Measurements from ENCODE around the gene ALDH1A1.

The ALDH1A1 gene

DNA sequence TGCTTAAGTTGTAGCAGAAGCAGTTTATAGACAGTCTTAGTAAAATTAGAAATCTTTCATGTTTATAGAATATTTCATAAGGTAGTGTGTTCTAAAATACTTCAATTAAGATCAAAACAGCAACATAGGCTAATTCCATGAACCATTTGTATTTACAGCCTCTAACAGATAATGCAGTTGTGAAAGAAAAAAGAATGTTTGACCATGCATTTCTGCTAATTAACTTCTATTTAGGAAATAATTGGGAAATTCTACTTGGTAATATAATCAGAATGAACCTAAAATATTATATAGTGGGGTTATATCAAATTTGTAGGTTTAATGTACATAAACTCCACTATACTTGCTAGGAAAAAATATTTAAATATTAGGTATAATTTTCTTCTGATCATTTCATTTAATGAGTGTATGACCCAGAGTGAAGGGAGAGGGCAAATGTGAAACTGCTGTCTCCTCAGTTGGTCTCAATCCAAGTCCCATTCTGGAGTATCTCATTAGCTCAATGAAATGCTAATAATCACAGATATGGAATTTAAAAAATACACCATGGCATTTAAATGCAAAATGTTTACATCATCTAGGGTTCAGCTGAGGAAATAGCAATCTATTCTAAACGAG lies 34.9 kb downstream of the ALDH1A1 start:
- DNase-seq (ENCODE audit: low read depth): no peak

DNA sequence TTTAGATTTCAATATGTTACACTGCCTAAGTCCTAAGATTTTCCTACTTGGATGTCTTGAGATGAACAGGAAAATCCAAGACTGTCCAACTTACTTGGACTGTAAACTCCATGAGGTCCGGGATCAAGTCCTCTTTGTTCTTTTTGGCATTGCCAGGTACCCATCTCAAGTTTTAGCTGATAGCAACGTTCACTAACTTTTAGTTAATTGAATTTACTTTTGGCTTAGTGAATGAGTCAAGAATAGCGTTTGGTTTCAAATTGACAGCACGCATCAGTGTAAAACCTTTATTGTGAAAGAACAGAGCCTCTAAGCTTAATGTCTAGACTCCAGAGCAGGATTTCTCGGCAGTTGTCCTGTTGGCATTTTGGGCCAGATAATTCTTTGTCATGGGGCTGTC lies 37.2 kb downstream of the ALDH1A1 start:
- no peak for DNase-seq (ENCODE audit: low read depth)

DNA sequence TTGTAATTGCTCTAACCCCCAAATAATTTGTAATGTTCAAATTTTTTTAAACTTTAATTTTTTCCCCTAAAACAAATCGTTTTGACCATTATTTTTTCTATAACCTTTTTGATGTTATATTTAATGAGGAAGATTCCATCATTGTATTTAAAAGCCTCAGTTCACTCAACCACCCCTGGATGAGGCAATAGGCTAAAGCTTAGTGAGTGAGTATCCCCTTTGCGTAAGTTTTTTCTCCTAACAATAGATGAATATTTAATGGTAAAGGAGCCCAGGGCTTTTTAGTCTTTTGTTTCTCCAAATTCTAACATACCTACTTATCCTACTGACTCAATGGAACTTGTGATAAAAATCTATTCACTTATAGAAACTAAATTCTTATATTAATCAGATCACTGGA lies 38.1 kb downstream of the ALDH1A1 start:
- DNase-seq (ENCODE audit: low read depth): no peak

DNA sequence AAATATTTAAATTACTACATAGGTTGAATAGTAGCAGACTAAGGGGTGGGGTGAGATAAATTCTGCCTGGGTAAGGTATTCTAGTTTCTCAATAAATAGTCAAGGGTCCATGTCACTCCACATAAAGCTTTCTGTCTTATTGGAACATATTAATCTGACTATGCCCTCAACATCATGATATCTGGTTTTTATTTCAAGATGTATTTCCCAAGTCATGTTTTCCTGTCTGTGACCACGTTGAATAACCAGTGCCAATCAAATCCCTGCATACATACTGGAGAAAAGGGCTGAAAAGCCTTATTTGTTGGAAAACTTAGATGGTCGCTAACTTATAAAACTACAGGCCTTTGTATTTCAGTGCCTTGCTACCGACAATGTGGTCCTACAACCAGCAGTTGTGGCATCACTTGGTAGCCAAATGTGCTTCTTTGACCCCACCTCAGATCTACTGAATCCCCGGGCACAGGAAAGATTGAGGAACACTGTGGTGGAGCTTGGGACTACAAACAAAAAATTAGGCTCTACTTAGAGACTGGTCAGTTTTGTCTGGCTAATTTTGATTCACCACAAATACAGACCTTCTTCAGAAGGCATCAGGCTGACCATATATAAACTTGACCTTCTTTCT lies 39.4 kb downstream of the ALDH1A1 start:
- no peak for DNase-seq (ENCODE audit: low read depth)

DNA sequence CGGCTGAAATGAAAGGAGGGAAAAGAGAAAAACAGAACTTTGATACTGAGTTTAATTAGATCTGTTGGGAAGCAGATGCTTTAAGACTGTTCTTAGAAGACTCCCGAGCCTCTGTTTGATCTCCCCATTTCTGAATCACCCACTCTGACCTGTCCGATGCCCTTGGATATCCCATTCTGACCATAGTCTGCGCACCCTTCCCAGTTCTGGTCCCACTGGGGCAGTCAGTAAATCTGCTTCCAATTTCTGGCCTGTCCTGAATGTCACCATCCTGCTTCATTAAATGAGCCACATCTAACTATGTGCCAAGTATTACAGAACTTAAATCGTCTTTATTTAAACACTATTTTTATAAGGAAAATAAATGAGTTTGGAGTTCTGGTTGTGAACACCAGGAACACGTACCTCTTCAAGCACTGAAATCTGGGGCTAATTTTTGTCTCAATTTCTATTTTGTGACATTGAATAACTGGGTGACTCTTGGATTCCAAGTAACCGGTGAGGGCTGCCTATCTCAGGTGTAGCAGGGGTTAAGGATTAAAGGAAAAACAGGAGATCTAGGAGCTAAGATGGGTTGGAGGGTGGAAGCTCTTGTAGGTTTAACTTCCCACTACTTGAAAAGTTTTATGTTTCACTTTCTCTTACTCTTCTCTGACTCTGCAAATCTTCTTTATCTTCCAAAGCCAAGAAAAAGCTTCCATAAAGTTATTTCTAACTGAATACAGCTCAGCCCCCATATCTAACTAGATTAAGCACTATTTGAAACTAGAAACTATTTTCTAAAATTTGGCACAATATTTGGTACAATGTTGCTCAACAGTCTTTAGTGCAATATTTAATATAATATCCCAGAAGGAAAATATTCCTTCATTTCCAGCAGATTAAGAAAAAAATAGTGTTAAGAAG lies 40.1 kb downstream of the ALDH1A1 start:
- DNase-seq (ENCODE audit: low read depth): no peak

DNA sequence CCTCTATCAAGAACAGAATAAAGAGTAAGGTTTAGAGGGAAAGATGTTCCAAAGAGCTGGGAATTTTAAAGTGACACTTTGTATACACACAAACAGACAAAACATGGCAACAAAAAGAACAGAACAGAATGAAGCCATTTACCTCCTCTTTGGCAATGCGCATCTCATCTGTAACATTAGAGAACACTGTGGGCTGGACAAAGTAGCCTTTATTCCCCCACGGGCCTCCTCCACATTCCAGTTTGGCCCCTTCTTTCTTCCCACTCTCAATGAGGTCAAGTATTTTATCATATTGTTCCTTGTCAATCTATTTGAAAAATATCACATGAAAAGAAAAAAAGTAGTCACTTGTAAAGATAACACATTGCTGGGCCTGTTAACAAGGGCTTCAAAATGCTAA lies 41.0 kb downstream of the ALDH1A1 start:
- no peak for DNase-seq (ENCODE audit: low read depth)

DNA sequence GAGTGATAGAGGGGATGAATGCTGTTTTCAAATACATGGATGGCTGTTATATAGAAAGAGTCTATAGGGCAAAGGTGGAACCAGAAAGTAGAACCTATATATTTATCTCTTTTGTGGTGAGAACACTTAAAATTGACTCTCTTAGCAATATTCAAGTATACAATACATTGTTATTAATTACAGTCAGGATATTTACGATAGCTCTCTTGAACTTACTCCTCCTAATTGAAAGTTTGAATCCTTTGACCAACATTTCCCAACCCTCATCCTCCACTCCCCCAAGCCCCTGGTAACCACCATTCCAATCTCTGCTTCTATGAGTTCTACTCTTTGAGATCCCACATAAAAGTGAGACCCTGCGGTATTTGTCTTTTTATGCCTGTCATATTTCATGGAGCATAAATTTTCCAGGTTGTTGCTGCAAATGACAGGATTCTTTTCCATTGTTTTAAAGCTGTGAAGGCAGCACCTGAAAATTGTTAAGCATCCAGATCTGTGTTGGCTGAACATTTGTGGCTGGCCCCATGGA lies 41.5 kb downstream of the ALDH1A1 start:
- DNase-seq (ENCODE audit: low read depth): no peak

DNA sequence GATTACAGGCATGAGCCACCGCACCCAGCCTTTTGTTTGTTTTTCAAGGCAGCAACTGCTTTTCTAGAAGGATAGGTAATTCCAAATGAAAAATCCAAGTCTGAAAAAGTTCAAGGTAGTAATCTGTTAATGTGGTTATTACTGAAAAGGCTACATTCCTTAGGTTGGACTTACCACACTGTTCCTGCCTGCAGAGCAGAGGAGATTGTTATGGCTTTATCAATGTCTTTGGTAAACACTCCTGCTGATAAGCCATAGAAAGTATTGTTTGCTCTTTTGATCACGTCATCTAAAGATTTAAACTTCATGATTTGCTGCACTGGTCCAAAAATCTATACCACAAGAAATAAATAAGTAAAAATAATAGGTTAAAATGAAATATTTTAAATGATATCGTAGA lies 43.4 kb downstream of the ALDH1A1 start:
- DNase-seq (ENCODE audit: low read depth): no peak

DNA sequence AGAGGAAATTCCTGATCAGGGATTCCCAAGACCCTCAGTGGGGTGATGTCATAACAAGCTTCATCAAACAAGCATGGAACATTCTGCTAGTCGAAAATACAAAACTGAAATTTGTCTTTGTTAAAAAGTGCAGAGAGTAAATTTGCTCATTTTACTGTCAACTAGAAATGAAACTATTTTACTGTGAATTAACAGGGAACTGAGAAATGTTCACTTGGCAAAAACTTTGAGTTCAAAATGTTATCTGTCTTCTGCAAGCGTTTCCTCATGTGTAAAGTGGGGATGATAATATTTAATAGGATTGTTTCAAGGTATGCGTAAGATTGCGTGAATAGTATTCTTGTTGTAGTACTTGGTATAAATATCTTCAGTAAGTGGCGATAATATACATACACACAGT lies 45.4 kb downstream of the ALDH1A1 start:
- DNase-seq (ENCODE audit: low read depth): no peak

DNA sequence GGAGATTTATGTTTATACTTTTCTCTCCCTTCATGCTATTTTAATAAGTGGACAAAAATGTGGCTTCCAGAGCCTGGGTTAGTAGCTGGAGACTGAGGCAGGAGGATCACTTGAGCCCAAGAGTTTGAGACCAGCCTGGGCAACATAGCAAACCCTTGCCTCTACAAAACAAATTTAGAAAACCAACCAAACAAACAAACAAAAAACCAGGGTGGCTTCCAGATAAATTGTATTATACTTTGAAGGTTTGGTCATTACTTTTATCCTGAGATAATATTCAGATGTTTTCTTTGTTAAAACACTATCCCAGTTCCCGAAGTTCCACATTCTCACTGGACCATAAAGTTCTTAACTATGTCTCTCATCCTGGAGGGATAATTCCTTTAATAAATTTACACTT lies 46.0 kb downstream of the ALDH1A1 start:
- no peak for DNase-seq (ENCODE audit: low read depth)

DNA sequence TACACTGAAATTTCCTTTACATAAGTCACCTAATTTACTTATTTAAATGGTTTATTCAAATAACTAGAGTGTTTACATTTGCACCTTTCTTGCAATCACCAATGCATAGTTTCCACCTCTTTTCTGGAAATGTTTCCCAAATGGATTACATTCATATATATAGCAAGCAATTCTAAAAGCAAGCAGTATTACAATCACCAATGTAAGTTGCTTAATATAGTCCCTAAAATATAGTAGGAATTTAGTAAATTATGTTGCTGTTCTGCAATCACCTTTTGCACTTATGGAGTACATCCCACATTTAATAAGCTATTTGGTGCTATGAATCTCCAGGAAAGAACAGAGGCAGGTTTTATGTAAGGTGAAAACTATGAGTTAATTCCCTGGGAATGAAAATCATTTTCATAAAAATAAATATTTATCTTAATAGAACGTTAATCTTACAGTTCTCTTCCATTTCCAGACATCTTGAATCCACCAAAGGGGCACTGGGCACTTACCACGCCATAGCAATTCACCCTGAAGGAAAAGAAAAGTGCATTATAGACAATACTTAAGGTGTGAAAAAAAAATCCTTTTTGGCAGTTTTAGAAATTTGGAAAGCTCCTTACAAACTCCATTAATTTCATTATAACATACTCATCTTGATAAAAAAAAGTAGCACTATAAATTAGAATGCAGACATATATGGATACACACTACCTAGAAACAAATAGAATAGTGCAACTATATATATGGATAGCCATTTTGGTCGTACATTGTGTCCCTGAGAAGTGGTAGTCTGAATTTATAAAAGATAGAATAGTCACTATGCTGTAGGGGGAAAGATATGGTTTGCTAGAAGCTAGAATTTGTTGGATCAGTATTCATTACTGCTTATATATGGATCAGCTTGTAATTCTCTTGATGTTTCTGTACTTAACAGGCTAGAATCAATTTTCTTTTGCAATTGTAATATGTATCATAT lies 47.1 kb downstream of the ALDH1A1 start:
- DNase-seq (ENCODE audit: low read depth): no peak

DNA sequence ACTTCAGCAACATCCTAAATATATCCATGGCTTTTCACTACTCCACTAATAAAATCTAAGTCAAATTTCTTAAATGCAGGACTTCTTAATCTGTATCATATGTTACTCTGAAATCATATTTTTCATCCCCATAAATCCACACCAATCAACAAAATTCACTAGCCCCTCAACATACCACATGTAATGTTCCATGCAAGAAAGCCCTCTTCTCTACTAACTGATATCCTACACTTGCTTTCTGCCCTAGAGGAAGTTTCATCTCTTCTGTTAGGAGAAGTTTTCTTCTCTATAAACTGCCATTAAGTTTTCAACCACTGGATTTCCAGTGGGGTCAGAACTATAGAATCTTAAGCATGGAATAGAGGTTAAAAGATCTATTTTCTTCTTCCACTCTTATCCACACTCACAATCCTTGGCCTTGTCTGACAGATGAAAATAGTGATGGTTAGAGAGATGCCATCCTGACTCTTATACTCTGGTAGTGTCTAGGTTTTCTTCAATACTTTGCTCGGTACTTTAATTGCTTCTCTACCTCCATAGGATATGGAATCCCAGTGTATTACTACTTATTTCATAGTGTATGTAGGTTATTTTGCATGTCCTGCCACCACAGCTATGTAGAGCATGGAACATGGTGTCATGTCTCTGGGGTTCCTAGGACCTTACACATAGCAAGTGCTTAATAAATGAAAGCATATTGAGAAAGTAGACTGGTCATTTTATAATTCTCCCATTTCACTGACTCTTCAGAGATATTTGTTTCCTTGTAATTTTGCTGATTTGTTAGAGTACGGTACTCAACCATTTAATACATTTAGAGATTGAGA lies 48.4 kb downstream of the ALDH1A1 start:
- DNase-seq (ENCODE audit: low read depth): no peak

DNA sequence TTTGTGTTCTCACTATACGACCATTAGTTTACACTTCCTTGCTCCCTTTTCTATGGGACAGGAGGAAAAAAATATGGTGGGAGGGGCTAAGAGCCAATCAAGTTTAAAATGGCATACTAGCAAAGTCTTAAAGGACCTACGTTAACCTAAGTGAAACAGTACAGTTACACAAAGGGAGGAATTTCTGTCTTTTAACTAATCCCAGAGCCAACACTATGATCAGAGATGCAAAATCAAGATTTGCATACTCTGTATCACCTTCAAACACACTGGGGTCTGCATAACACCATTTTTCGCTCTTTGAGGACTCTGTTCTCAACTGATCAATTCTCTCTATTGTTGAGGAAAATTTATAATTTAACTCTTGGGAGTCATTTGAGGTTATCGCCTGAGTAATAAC lies 49.8 kb downstream of the ALDH1A1 start:
- no peak for DNase-seq (ENCODE audit: low read depth)

DNA sequence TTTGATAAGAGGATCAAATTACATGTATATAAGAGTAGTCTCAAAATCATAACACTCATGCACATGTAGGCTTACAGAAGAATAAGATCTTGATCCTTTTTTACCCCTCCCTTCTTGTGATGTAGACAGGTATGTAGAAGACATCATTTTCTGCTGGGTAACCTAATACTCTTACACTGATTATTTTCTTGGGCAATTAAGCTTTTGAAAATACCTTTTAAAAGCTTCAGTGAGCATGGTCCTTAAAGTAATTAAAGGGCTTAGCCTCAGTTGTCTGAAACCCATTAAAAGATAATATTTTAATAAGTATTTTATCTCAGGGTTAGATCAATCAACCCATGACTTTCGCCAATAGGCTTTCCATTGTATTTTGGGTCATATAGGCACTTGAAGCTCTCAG lies 50.6 kb downstream of the ALDH1A1 start:
- no peak for DNase-seq (ENCODE audit: low read depth)

DNA sequence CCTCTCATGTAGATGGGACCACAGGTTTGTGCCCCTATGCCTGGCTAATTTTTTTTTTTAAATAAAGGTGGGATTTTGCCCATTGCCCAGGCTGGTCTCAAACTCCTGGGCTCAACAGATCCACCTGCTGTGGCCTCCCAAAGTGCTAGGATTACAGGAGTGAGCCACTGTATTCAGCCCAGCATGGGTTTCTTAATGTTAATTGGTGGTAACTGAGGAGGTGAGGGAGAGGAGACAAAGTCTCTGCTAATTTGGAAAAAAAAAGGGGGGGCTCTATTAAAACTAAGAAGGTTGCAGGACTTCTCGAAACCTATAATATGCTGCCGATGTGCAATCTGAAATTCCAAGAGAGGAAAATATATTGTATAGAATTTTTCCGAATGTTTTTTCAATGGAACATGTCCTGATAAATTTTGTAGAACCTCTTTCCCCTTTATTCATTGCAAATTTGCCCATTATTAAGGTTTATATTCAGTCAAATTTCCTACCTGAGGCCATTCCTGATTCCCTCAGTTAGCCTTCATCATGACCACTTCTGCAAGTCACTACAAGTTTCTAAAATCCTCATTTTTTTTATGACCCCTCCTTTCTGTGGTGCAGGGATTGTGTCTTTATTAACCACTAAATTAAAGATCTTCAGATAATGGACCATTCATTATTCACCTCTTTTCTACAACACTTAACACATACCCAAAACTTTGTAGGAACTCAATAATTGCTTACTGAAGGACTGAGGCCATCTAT lies 52.9 kb downstream of the ALDH1A1 start:
- no peak for DNase-seq (ENCODE audit: low read depth)

DNA sequence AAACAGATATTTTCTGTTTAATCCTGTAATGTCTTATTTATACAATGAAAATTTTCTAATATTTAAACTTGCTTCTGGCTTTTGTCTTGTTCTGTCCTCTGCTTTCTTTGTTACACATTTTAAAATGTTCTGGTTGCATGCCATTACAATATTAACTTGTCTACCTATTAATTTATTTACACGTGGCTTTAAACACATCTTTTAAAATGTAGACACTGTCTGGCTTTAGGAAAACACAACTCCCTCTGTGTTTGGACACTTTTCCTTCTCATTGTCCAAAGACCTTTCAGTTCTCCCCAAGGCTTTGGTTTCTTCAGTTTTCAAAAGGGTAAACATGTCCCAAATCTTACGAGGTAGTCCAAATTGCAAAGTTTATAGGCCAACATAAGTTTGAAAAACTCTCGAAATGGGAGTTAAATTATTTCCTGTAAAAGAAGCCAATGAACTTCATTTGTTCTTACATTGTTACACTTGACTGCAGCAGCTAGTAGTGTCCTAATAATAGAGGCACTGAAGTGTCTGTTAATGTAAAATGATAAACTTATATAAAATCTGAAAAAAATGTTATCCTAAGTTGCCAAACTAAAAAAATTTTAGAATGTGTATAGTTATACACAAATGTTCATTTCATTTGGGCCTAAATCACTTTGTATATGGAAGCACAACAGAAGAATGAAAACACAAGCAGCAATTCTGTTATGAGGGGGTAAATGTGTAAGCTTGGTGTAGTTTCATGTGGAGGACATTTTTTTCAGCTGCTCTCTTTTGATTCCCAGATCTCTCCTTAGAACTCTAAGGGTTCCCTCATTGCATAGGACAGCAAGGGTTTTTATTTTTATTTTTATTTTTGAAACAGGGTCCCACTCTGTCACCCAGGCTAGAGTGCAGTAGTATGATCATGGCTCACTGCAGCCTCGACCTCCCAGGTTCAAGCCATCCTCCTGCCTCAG lies 53.8 kb downstream of the ALDH1A1 start:
- DNase-seq (ENCODE audit: low read depth): no peak

DNA sequence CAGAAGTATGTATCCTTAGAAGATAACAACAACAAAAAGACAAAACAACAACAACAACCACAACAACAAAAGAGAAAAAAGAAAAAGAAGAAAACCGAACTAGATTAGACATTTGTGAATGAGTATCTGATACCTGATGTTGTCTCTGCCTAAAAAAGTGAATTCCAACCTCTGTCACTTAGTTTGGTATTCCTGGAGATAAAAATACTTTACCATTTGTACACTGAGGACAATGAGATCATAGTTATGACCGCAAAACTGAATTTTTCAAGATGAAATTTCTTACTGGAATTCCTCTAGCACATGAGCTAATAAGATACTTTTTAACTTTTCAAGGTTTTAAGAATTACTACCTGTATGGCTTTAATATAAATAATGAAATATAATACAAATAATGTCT lies 54.5 kb downstream of the ALDH1A1 start:
- no peak for DNase-seq (ENCODE audit: low read depth)

DNA sequence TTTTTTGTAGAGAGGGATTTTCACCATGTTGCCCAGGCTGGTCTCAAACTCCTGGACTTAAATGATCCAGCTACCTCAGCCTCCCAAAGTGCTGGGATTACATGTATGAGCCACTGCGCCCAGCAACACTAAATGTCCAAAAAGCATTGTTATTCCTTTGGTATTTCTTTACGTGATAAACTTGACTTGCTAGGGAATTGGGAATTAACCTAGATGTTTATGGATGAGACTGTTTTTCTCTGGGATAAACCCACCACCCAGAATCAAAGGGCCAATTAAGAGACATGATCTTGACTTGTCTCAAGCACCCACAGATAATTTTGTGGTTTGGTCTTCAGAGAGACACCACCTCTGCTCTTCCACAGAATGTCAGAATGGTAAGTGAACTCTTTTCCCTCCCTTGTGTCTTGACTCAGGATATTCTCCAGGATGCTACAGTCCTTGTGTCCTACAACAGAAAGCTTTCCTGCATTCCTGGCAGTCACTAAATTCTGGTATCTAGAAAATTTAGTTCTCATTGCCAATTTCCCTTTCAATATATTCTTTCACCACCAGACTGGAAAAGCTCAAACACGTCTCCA lies 55.7 kb downstream of the ALDH1A1 start:
- DNase-seq (ENCODE audit: low read depth): no peak

DNA sequence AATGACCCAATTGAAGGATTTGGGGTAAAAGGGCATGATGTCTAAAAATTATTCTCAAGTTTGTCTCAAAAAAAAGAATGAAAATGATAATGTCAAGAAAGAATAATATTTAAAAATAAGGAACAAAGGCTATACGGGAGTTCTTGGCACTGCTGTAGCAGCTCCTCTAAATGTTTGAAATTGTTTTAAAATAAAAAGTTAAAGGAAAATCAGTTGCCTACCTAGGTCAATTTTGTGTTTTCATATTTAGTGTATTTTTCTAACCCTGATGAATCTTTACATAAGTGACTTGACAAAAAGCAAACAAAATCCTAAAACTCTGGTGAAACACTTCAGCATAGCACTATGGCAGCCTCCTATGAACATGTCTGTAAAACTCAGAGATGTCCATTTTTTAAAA lies 56.4 kb downstream of the ALDH1A1 start:
- no peak for DNase-seq (ENCODE audit: low read depth)
